ENCODE measurements around the gene ZNF337. TPM values are rescaled to one million over a fixed set of nuclear protein-coding genes. Genes with fewer than 3 reads are reported as not detected.

The ZNF337 gene
- total RNA-seq, 1 experiment from 2014 or later: 10.3 TPM

GRCh38 chr20:25629816-25630499 lies 66.7 kb downstream of the ZNF337 start:
- Histone ChIP-seq H4K5ac (ENCODE audit: insufficient read length, low read depth, low read length) (no peak overlapping the region), H4K8ac (replicated peaks; ENCODE audit: insufficient read length, low read depth, low read length) (no peak overlapping the region), H2BK12ac (ENCODE audit: insufficient read length, low read depth, low read length) (no peak overlapping the region), H3K23ac (ENCODE audit: insufficient read length, low read depth, low read length) (no peak overlapping the region), H3K27me3 (ENCODE audit: insufficient read depth, low read length) (no peaks in the 10 kb centered on the region), H2AFZ (ENCODE audit: low read length) (no peak overlapping the region), H2BK20ac (ENCODE audit: low read depth, low read length, poor library complexity, severe bottlenecking) (no peak overlapping the region), H2BK15ac (ENCODE audit: low read depth, low read length) (no peak overlapping the region), H2BK120ac (ENCODE audit: low read depth, low read length, poor library complexity, severe bottlenecking) (no peak overlapping the region), H4K20me1 (ENCODE audit: control insufficient read depth, insufficient read depth, insufficient read length) (peaks cover 2% of the 10 kb centered on the region), H3K4me1 (ENCODE audit: insufficient read depth, low read length) (no peaks in the 10 kb centered on the region), H3K23me2 (ENCODE audit: insufficient read length, low read depth, low read length, poor library complexity, severe bottlenecking) (no peaks in the 10 kb centered on the region), H3K9ac (ENCODE audit: extremely low read depth, insufficient read length, low read length) (no peak overlapping the region), H4K91ac (ENCODE audit: insufficient read length, low read depth, low read length) (no peak overlapping the region), H3T11ph (ENCODE audit: low read length) (no peak overlapping the region), H2AK5ac (ENCODE audit: insufficient read length, low read length) (no peak overlapping the region), H3K56ac (ENCODE audit: insufficient read length, low read depth, low read length) (no peak overlapping the region), H3K79me2 (ENCODE audit: insufficient read depth, low read length) (peaks cover 2% of the 10 kb centered on the region; the same call in 1 of the 2 replicates), H3K18ac (ENCODE audit: insufficient read length, low read depth, low read length) (no peak overlapping the region), H3K27ac (ENCODE audit: insufficient read length, low read depth, low read length) (no peak overlapping the region), H3K14ac (ENCODE audit: insufficient read depth, low read length) (no peak overlapping the region), H3K9me3 (ENCODE audit: control insufficient read depth, low read depth, low read length) (peaks cover 6% of the 10 kb centered on the region), H2BK5ac (ENCODE audit: insufficient read length, low read length) (no peak overlapping the region), H3K4me2 (ENCODE audit: insufficient read depth, insufficient read length, low read length) (no peak overlapping the region), H3K79me1 (ENCODE audit: insufficient read depth, low read depth, low read length, poor library complexity, severe bottlenecking) (no peaks in the 10 kb centered on the region), H3K4ac (ENCODE audit: low read depth, low read length) (no peak overlapping the region)
- H3K36me3 Mint-ChIP-seq (ENCODE audit: insufficient read depth in 1 of 3, low read depth in 3 of 3): peaks cover 11 to 26% (median 22%) of the 10 kb centered on the region in 3 experiments
- no CpG with 5 or more reads among the region's 8 CpGs for WGBS (ENCODE audit: extremely low coverage, insufficient read length, low lambda C conversion rate)
- peaks cover 15 to 27% of the 10 kb centered on the region in 2 experiments; a peak in 4 of 5 replicates for H3K9me3 Mint-ChIP-seq
- TF ChIP-seq, protein P1, sequence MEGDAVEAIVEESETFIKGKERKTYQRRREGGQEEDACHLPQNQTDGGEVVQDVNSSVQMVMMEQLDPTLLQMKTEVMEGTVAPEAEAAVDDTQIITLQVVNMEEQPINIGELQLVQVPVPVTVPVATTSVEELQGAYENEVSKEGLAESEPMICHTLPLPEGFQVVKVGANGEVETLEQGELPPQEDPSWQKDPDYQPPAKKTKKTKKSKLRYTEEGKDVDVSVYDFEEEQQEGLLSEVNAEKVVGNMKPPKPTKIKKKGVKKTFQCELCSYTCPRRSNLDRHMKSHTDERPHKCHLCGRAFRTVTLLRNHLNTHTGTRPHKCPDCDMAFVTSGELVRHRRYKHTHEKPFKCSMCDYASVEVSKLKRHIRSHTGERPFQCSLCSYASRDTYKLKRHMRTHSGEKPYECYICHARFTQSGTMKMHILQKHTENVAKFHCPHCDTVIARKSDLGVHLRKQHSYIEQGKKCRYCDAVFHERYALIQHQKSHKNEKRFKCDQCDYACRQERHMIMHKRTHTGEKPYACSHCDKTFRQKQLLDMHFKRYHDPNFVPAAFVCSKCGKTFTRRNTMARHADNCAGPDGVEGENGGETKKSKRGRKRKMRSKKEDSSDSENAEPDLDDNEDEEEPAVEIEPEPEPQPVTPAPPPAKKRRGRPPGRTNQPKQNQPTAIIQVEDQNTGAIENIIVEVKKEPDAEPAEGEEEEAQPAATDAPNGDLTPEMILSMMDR (conservative IDR thresholded peaks at IDR 0.05): no peak
- H3K4me3 Mint-ChIP-seq: no peak overlapping the region
- no peaks in the 10 kb centered on the region; the same call in 1 of the 2 replicates for H3K27me3 Mint-ChIP-seq (ENCODE audit: low read depth)
- H3K27ac Mint-ChIP-seq: no peak overlapping the region
- no peak for DNase-seq
- peaks cover 15 to 17% of the 10 kb centered on the region in 2 experiments for H3K4me1 Mint-ChIP-seq
